Stimulated activated CD8-positive, alpha-beta memory T cell treated with anti-CD3 and anti-CD28 coated beads, Interleukin-4, amount 100 ng/mL, for 1 hour (primary cell): ENCODE results near the gene KCP.

Source experiments
- DNase-seq, 2 donors: peaks; one replicate each; pipeline ENCODE4 v3.0.0-alpha.2; 2020; ENCODE audit warnings: low read depth in 2 of 2, low spot score in 1 of 2

Gene KCP

DNA sequence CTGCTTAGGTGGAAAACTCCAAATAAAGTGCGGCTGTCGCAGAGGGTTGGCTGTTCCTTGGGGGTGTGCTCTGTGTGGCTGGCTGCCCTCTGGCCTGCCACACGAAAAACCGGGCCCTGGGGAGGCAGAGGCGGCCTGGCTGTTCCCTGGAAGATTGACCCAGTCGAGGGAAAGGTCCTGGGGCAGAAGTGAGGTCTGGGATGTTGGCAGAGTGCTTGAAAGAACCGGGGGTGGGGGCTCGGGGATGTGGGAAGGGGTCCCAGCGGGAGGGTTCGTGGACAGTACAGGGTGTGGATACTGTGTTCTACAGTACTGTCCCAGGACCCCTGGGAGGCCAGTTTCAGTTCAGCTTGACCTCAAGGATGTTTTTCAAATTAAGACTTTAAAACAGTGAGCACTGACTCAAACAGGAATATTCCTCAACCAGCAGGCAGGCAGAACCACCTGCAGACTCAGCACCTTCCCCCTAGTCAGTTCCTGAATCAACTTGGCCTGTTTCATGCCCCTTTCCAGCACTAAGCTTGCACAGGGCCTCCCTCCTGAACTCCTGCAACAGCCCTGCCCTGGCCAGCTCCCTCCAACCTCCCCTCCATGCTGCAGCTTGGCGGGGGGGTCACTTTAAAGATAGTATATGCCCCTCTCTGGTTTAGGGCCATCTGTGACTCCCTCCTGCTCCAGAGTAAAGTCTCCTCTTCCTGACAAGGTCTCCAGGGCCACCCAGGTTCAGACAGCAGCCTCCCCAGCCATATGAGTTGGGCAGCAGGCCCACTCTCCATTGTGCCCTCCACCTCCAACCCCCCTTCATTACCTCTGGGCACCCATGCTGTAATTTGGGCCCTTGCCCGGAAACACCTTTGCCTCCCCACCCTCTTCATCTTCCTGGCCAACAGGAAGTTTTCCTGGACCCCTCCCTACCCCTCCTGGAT, 51.0 kb downstream of the KCP start:
- no peak for DNase-seq

DNA sequence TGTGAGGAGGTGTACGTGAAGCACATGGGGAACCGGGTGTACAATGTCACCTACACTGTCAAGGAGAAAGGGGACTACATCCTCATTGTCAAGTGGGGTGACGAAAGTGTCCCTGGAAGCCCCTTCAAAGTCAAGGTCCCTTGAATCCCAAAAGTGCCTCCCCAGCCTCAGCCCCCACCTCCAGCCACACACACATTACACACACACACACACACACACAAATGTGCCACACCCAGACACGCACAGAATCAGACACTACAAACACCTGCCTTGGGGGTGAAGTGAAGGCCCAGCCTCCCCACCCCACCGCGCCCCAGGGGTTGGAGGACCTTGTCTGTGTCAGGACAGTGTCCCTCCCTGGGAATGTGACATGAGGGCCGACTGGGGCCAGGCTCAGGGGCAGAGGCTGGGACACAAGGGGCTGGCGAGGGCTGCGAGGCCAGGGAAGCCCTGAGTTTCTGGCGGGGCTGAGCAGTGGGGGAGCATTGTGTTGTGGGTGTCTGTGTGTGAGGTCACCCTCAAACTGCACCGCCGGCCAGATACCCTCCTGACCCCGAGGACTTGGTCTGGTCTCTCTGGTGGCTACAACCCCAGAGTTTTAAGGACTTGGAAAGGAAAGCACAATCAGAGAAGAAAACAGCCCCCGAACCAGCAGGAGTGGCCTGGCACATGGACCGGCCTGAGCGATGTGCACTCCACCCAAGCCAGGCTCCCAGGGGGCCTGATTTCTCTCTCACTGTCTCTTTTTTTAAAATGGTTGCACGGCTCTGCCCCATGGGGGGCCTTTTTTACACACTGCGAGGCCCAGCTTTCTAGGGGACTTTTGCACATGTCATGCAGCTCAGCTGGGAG, 51.9 kb downstream of the KCP start:
- no peak for DNase-seq

DNA sequence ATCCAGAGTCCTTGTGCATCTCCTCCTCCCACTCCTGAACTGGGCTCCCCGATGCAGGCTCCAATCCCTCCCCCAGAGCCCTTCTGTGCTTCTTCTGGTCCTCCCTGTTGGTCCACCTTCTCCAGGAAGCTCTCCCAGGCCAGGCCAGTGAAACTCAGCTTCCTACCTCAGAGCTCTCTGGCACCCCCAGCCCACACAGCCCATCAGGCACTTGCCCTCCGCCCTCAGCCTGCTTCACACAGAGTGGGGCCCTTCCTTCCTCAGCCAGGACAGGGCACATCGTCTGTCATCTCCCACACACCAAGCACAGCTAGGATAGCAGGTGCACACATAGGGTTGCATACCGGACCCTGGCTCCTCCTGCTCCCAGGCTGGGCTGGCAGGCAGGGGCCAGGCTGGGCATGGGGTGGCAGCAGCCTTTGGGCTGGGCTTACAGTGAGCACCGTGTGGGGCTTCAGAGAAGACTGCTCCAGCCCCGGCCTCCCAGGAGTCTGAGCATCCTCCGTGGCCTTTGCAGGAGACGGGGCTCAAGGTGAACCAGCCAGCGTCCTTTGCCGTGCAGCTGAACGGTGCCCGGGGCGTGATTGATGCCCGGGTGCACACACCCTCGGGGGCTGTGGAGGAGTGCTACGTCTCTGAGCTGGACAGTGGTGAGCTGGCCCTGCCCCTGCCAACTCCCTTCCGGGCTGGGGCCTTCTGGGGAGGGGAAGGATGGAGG, 54.3 kb downstream of the KCP start:
- no peak for DNase-seq

DNA sequence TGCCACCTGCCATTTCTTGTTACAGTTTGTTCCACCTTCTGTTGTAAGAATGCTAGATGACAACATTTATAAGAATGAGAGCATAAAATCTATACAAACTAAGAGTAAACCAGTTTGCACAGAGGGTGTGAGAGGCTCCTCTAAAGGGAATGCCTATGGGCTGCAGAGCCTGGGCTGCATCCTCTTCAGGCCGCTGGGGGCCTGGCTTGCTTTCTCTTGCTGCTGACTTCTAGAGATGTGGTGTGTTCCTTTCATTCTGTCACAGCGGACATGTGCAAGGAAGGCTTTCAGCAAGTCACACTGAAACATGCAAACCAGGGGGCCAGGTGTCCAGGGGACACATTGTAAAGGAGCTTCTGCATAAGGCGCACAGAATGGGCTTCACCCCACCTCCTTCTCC, 55.0 kb downstream of the KCP start:
- DNase-seq = no peak

DNA sequence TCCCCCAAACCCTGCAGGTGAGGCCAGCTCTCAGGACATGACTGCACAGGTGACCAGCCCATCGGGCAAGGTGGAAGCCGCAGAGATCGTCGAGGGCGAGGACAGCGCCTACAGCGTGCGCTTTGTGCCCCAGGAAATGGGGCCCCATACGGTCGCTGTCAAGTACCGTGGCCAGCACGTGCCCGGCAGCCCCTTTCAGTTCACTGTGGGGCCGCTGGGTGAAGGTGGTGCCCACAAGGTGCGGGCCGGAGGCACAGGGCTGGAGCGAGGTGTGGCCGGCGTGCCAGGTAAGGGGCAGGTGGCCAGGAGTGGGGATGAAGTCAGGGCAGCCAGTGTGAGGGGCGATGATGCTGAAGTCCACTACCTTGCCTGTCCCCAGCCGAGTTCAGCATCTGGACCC, 56.1 kb downstream of the KCP start:
- no peak for DNase-seq

DNA sequence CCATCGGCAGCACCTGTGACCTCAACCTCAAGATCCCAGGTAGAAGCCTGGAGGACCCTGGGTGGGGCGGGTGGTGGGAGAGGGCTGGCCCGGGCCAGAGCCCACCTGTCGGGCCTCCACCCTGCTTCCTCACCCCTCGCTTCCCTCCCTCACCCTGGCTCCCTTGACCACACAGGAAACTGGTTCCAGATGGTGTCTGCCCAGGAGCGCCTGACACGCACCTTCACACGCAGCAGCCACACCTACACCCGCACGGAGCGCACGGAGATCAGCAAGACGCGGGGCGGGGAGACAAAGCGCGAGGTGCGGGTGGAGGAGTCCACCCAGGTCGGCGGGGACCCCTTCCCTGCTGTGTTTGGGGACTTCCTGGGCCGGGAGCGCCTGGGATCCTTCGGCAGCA, 56.7 kb downstream of the KCP start:
- no peak for DNase-seq

DNA sequence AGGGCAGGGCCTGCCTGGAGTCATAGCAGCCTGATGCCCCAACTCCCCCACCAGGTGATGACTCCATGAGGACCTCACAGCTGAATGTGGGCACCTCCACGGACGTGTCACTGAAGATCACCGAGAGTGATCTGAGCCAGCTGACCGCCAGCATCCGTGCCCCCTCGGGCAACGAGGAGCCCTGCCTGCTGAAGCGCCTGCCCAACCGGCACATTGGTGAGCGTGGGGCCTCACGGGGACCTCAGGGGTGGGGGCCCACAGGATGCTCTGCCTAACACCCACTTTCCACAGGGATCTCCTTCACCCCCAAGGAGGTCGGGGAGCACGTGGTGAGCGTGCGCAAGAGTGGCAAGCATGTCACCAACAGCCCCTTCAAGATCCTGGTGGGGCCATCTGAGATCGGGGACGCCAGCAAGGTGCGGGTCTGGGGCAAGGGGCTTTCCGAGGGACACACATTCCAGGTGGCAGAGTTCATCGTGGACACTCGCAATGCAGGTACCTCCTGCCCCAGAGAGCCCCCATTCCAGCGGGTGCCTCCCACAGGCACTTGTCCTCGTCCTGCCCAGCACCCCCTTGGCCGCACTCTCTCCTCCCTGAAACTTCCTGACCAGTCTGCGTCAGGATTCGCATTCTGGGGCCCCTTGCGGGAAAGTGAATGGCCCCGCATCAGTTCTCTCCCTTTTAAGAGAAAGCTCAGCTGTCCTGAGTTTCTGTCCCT, 57.8 kb downstream of the KCP start:
- no peak for DNase-seq

DNA sequence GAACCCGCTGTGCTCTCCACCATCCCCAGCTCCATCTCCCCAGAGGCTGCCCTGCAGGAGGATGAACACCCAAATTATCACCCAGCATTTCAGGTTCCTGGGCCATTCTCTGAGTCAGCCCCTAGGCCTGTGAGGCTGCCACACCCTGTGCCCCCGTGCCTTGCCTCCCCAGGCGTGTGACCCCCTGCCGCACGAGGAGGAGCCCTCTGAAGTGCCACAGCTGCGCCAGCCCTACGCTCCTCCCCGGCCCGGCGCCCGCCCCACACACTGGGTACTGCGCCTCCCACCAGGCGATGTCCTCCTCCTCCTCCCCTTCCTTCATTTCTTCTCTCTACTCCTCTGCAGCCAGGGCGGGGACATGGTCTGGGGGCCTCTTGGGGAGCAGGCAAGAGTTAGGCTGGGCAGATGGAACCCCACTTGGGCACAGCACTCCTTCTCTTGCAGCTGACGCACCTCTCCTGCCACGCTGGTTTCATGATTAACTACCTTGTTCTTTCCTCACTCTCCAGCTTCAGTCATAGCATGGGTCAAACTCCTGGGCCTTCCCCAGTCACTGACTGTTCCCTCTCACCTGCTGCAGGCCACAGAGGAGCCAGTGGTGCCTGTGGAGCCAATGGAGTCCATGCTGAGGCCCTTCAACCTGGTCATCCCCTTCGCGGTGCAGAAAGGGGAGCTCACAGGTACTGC, 60.6 kb downstream of the KCP start:
- no peak for DNase-seq

DNA sequence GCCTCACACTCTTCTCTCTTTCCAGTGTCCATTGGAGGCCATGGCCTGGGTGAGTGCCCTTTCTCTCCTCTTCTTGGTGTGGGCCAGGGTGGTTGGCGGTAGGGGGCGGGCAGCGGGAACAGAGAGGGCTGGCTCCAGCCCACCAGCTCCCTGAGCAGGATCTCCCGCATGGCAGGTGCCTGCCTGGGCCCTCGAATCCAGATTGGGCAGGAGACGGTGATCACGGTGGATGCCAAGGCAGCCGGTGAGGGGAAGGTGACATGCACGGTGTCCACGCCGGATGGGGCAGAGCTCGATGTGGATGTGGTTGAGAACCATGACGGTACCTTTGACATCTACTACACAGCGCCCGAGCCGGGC, 61.4 kb downstream of the KCP start:
- DNase-seq = no peak

DNA sequence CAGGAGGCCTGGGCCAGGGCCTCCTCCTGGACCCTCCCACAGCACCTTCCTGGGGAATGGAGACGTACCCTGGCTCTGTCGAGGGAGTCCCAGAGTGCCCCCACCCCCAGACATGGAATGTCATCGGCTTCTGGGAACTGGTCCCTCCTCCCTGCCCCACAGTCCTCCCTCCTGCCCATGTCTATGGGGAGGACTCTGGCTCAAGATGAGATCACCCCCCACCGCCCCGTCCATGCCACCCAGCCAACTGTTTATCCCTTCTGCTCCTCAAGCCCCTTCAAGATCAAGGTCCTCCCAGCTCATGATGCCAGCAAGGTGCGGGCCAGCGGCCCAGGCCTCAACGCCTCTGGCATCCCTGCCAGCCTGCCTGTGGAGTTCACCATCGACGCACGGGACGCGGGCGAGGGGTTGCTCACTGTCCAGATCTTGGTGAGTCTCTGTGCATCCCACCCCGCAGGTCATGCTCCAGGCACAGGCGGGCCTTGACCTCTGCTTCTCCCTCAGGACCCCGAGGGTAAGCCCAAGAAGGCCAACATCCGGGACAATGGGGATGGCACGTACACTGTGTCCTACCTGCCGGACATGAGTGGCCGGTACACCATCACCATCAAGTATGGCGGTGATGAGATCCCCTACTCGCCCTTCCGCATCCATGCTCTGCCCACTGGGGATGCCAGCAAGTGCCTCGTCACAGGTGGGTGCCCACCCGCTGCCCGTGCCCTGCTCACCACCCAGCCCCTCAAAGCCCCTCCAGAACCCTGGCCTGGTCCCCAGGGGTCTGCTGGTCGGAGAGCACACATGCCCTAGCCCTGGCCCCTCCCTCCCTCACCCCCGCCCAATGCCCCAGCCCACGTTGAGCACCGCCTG, 62.0 kb downstream of the KCP start:
- DNase-seq = no peak

DNA sequence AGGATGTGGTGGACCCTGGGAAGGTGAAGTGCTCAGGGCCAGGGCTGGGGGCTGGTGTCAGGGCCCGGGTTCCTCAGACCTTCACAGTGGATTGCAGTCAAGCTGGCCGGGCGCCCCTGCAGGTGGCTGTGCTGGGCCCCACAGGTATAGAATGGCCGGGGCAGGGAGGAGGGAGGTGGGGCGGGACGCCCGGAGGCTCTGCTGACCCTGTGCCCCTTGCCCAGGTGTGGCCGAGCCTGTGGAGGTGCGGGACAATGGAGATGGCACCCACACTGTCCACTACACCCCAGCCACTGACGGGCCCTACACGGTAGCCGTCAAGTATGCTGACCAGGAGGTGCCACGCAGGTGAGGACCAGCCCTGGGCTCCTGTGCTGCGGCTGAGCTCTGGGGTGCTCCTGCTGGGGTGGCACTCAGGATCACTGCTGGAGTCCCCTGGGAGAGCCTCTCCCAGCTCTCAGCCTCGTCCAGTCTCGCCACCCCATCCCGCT, 62.7 kb downstream of the KCP start:
- DNase-seq = no peak

DNA sequence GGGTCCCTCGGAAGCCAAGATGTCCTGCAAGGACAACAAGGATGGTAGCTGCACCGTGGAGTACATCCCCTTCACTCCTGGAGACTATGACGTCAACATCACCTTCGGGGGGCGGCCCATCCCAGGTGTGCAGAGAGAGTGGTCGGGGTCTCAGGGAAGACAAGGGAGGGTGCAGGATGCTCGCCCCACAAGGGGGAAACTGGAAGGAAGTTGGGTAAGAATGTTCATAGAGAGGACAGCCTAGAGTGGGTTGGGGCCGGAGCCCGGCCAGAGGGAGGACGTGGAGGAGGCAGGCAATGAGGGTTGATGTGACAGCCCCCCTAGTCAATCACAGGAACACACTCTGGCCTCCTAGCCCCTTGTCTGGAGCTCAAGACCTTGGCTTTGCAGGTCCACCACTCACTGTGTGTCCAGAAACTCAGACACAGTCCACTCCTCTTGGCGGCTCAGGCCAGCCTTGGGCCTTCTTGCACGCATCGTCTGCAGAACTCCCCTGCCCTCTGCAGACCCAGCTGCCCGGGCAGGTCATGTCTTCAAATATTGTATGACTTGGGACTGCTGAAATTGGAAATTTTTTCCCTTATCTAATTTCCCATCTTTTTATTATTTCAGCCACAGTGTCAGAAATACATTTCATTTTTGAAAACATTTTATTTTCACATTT, 63.6 kb downstream of the KCP start:
- DNase-seq = no peak

DNA sequence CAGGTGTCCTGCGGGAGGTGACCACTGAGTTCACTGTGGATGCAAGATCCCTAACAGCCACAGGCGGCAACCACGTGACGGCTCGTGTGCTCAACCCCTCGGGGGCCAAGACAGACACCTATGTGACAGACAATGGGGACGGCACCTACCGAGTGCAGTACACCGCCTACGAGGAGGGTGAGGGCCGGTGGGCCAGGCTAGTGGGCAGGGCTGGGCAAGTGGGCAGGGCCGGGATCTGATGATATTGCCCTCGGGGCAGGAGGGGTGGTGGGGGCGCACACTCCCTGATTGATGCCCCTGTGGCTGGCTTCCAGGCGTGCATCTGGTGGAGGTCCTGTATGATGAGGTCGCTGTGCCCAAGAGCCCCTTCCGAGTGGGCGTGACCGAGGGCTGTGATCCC, 64.5 kb downstream of the KCP start:
- no peak for DNase-seq

DNA sequence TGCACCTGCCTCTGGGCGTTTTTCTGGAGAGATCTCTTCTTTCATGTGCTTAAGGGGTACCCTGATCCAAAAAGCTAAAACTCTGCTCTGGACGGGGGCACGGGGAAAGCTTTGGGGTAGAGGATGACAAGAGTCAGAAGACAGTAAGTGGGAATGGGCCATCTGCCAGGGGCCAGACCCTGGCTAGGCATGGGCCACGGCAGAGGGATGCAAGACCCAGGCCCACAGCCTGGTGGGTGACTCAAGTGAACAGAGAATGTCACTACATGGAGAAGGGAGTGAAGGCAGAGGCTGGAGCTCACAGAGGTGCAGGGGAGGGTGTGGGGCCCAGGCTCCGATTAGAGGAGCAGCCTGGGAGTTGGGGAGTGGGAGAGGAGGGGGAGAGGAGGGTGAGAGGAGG, 65.0 kb downstream of the KCP start:
- no peak for DNase-seq

DNA sequence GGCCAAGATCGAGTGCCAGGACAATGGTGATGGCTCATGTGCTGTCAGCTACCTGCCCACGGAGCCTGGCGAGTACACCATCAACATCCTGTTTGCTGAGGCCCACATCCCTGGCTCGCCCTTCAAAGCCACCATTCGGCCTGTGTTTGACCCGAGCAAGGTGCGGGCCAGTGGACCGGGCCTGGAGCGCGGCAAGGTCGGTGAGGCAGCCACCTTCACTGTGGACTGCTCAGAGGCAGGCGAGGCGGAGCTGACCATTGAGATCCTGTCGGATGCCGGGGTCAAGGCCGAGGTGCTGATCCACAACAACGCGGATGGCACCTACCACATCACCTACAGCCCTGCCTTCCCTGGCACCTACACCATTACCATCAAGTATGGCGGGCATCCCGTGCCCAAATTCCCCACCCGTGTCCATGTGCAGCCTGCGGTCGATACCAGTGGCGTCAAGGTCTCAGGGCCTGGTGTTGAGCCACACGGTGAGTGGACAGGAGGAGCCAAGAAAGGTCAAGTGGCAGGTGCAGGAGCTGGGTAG, 65.7 kb downstream of the KCP start:
- DNase-seq = no peak

DNA sequence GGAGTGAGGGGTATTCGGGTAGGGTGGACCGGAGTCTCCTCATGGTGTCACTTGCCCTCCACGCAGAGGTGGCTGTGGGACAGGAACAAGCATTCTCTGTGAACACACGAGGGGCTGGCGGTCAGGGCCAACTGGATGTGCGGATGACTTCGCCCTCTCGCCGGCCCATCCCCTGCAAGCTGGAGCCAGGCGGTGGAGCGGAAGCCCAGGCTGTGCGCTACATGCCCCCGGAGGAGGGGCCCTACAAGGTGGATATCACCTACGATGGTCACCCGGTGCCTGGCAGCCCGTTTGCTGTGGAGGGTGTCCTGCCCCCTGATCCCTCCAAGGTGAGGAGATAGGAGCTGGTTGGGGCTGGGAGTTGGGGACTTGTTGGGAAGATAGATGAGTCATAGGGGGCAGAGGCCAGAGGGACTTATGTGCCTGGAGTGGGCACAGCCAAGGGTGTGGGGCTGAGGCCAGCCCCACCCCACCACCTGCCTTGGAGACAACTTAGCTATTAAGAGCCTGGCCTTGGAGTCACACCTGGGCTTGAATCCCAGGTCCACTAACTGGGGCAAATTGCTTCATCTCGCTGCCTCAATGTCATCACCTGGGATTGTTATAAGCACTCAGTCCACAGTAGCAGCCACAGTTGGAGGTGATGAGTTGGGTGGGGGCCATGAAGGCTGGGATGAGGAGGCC, 66.4 kb downstream of the KCP start:
- no peak for DNase-seq

DNA sequence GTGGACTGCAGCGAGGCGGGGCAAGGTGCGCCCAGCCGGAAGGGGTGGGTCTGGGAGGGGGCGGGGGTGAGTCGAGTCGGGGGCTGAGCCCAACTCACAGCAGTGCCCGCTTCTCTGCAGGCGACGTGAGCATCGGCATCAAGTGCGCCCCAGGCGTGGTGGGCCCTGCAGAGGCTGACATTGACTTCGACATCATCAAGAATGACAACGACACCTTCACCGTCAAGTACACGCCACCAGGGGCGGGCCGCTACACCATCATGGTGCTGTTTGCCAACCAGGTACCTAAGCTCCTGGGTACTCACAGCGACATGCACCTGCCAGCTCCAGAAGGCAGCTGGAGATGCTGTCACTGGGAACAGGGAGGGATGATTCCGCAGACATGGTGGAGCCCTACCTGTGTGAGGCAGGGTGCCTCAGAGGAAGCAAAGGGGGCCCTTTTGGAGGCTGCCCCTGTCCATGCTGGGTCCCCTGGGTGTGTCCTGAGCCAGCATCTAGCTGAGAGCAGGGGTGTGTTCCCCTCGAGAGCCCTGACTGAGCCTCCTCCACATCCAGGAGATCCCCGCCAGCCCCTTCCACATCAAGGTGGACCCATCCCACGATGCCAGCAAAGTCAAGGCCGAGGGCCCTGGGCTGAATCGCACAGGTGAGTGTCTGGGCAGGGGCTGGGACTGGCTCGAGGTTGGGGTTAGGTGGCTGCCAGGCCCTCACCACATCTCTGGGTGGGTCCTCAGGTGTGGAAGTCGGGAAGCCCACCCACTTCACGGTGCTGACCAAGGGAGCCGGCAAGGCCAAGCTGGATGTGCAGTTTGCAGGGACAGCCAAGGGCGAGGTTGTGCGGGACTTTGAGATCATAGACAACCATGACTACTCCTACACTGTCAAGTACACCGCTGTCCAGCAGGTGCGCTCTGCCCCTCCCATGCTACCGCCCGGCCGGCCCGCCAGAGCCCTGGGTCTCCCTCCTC, 67.6 kb downstream of the KCP start:
- no peak for DNase-seq
